GM12892 (cell line): ENCODE data around the gene ZSCAN16. TPM values are rescaled to one million over a fixed set of nuclear protein-coding genes. Genes with fewer than 3 reads are reported as not detected.
A peak's percentile ranks its signal among the peaks of the same experiment; 100 is the strongest.
"Not testable (repeated sequence)": the region's sequence is repeated elsewhere in the genome, so short reads cannot be mapped to it uniquely, and the experiment has no call there.

Source experiments
- DNase-seq: peaks from one replicate; pipeline ENCODE4 v3.0.0; 2011; ENCODE audit not compliant: insufficient read length
- FAIRE-seq: peaks from 2 replicates; lab custom pipeline; 2011; peaks lifted over from hg19 to GRCh38; lab: Jason Lieb, UNC
- POLR2A ChIP-seq: IDR thresholded peaks from 2 replicates; pipeline ENCODE4 v1.6.1; 2011; ENCODE audit warnings: low read depth, low read length, control low read depth
- POLR2AphosphoS5 ChIP-seq: IDR thresholded peaks from 2 replicates; pipeline ENCODE4 v1.6.1; 2011; ENCODE audit warnings: low read depth, low read length, control low read depth
- TAF1 ChIP-seq: IDR thresholded peaks from 2 replicates; pipeline ENCODE4 v1.6.1; 2011; ENCODE audit warnings: low read depth, mild to moderate bottlenecking, control low read depth, low read length, borderline replicate concordance
- polyA plus RNA-seq: library from polyadenylated mRNA; unstranded; fragments of >200 nt; gene quantifications from one replicate; pipeline ENCODE4 v1.2.1, GENCODE V29; 2012; ENCODE audit warnings: missing spikeins, inconsistent platforms; ENCODE audit not compliant: missing spikeins

ZSCAN16 gene
- 3.2 TPM for polyA plus RNA-seq

- peak; percentile 49 for DNase-seq
- TF ChIP-seq POLR2AphosphoS5 (peak; percentile 75), TAF1 (no peak), POLR2A (peak; percentile 78; the same call in 1 of the 2 replicates)
- peak; percentile 87 for FAIRE-seq
These were observed at the start of gene ZSCAN16 for GRCh38 chr6:28124350-28124970. ZSCAN16 (plus strand) TSS chr6:28124609; CDS start chr6:28125444, 835 bp downstream.

- DNase-seq: no peak
- no peak for TF ChIP-seq TAF1
- TF ChIP-seq POLR2AphosphoS5: no peak
- no peak for TF ChIP-seq POLR2A
- no peak for FAIRE-seq
These were observed 46.4 kb upstream of the ZSCAN16 start for GRCh38 chr6:28078050-28078449.

GRCh38 chr6:28078836-28079235 is 45.6 kb upstream of the ZSCAN16 start:
- DNase-seq (no peak), FAIRE-seq (no peak)
- TF ChIP-seq POLR2A (no peak), POLR2AphosphoS5 (no peak), TAF1 (no peak)

- FAIRE-seq, DNase-seq: not testable (repeated sequence)
These were observed 44.1 kb upstream of the ZSCAN16 start, which contains the start of gene ZNF165 for GRCh38 chr6:28080381-28080630. ZNF165 (plus strand) TSS chr6:28080568; CDS start chr6:28085481, 4,913 bp downstream.

- TF ChIP-seq POLR2AphosphoS5: no peak
- TF ChIP-seq TAF1: 0 out of 2 replicates have a peak, but pooled peaks have one; percentile 19
- FAIRE-seq (peak; percentile 92), DNase-seq (peak; percentile 53)
These were observed 43.6 kb upstream of the ZSCAN16 start for GRCh38 chr6:28080631-28081485.

- no peak for TF ChIP-seq POLR2AphosphoS5
- TF ChIP-seq POLR2A: no peak
- no peak for TF ChIP-seq TAF1
- peak; percentile 15 for DNase-seq
- no peak for FAIRE-seq
These were observed 43.0 kb upstream of the ZSCAN16 start for GRCh38 chr6:28081486-28081751.

GRCh38 chr6:28082939-28083338 is 41.5 kb upstream of the ZSCAN16 start:
- DNase-seq (no peak), FAIRE-seq (no peak)
- TF ChIP-seq POLR2A (no peak), TAF1 (no peak), POLR2AphosphoS5 (no peak)

- DNase-seq (no peak), FAIRE-seq (no peak)
- no peak for TF ChIP-seq POLR2A
- no peak for TF ChIP-seq TAF1
- no peak for TF ChIP-seq POLR2AphosphoS5
These were observed 35.4 kb upstream of the ZSCAN16 start for GRCh38 chr6:28089054-28089453.

GRCh38 chr6:28090917-28091586 is 33.4 kb upstream of the ZSCAN16 start:
- FAIRE-seq (no peak), DNase-seq (no peak)
- no peak for TF ChIP-seq POLR2A
- TF ChIP-seq TAF1: no peak
- TF ChIP-seq POLR2AphosphoS5: no peak

- not testable (repeated sequence) for DNase-seq
These were observed 22.2 kb upstream of the ZSCAN16 start for GRCh38 chr6:28102222-28102621.

GRCh38 chr6:28102699-28103098 is 21.7 kb upstream of the ZSCAN16 start:
- not testable (repeated sequence) for DNase-seq, FAIRE-seq

More at GRCh38 chr6:28102222-28102621, 22.2 kb upstream of the ZSCAN16 start:
- FAIRE-seq: not testable (repeated sequence)

GRCh38 chr6:28104392-28105244 is 19.8 kb upstream of the ZSCAN16 start:
- TF ChIP-seq POLR2AphosphoS5 (peak; percentile 74; the same call in 1 of the 2 replicates), TAF1 (peak; percentile 90), POLR2A (peak; percentile 85)
- FAIRE-seq: peak; percentile 94
- DNase-seq: peak; percentile 85
